Breast epithelium (tissue), 3 donors: ENCODE data around the gene ATXN10.

Experiments used
- POLR2A ChIP-seq: fragments of 450-650 bp; IDR thresholded peaks from one replicate; pipeline ENCODE4 v1.6.1; 2016; ENCODE audit warnings: antibody characterized with exemption, mild to moderate bottlenecking, moderate library complexity
- TF ChIP-seq, protein P1 (sequence below), 3 donors: fragments of 450-650 bp; IDR thresholded peaks; one replicate each; pipeline ENCODE4 v1.5.1; 2016 to 2017; ENCODE audit warnings: antibody characterized with exemption in 3 of 3, mild to moderate bottlenecking in 3 of 3, moderate library complexity in 3 of 3

DNA sequence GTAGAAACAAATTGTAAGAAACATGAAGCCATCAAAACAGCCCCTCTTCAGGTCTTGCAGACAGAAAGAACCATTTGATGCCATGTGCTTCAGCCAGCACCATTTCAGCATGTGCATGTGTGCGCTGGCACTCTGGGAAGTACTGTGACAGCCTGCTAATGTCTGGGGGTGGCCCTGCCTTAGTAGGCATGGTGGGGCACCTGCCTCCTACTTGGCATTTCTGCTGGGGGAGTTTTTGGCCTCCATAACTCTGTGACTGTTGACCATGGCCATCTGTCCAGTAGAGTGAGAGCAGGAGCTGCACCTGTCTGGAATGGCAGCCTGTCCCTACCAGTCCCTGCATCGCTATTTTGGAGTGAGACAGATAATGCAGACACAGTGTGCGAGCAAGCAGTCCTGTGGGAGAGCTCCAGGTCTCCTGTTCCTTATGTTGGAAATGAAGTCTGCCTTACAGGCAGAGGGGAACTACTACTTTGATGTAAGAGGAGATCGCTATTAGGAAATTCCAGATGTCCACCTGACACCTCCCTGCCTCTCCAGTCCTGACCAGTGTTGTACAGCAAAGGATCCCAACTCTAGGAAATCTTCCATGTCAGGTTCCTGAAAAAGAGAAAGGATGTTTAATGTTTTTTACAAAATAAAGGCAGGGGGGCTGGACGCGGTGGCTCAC lies 102.5 kb downstream of the ATXN10 start:
- TF ChIP-seq, protein P1, sequence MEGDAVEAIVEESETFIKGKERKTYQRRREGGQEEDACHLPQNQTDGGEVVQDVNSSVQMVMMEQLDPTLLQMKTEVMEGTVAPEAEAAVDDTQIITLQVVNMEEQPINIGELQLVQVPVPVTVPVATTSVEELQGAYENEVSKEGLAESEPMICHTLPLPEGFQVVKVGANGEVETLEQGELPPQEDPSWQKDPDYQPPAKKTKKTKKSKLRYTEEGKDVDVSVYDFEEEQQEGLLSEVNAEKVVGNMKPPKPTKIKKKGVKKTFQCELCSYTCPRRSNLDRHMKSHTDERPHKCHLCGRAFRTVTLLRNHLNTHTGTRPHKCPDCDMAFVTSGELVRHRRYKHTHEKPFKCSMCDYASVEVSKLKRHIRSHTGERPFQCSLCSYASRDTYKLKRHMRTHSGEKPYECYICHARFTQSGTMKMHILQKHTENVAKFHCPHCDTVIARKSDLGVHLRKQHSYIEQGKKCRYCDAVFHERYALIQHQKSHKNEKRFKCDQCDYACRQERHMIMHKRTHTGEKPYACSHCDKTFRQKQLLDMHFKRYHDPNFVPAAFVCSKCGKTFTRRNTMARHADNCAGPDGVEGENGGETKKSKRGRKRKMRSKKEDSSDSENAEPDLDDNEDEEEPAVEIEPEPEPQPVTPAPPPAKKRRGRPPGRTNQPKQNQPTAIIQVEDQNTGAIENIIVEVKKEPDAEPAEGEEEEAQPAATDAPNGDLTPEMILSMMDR (IDR thresholded peaks at IDR 0.05) = no peak
- TF ChIP-seq POLR2A = no peak
